K562 (cell line): ENCODE measurements around the gene LAMA2. TPM values are rescaled to one million over a fixed set of nuclear protein-coding genes. Genes with fewer than 3 reads are reported as not detected.
A peak's percentile ranks its signal among the peaks of the same experiment; 100 is the strongest.

Experiments
- ATF3 ChIP-seq, 2 experiments: fragments of 450-650 bp in 1 of 2; sonication (generic) in 1 of 2; formaldehyde crosslinking in 1 of 2; IDR thresholded peaks in 1 of 2; conservative IDR thresholded peaks in 1 of 2; 2 replicates each; pipeline versions ENCODE4 v1.6.1 to v1.8.1; 2016 to 2023; ENCODE audit warnings: mild to moderate bottlenecking in 2 of 2, moderate library complexity in 2 of 2, inconsistent platforms in 1 of 2, missing genetic modification reagents in 1 of 2
- BRF2 ChIP-seq: IDR thresholded peaks from 3 replicates; pipeline ENCODE4 v1.6.1; 2011; ENCODE audit warnings: borderline replicate concordance, mild to moderate bottlenecking; ENCODE audit not compliant: insufficient read length, insufficient read depth
- CBFA2T3 ChIP-seq: fragments of 450-650 bp; IDR thresholded peaks from 2 replicates; pipeline ENCODE4 v1.6.1; 2017
- CEBPB ChIP-seq: fragments of 450-650 bp; IDR thresholded peaks from 2 replicates; pipeline ENCODE4 v1.6.1; 2016; ENCODE audit warnings: missing genetic modification characterization, missing compliant biosample characterization
- ELF4 ChIP-seq: fragments of 450-650 bp; formaldehyde crosslinking; IDR thresholded peaks from 2 replicates; pipeline ENCODE4 v1.4.0; 2022; ENCODE audit warnings: missing genetic modification characterization
- FOS ChIP-seq: IDR thresholded peaks from 3 replicates; pipeline ENCODE4 v1.6.1; 2011; ENCODE audit not compliant: insufficient read length; ENCODE audit errors: extremely low read depth
- HDAC3 ChIP-seq: fragments of 450-650 bp; IDR thresholded peaks from 2 replicates; pipeline ENCODE4 v1.6.1; 2018; ENCODE audit warnings: borderline replicate concordance, mild to moderate bottlenecking, moderate library complexity; ENCODE audit not compliant: partially characterized antibody
- HDAC8 ChIP-seq: fragments of 450-650 bp; IDR thresholded peaks from 2 replicates; pipeline ENCODE4 v1.6.1; 2016; ENCODE audit warnings: mild to moderate bottlenecking, missing genetic modification characterization, moderate library complexity, missing compliant biosample characterization
- IFI16 ChIP-seq: fragments of 250-450 bp; sonication (Bioruptor Pico); IDR thresholded peaks from 2 replicates; pipeline ENCODE4 v2.1.2; 2022; ENCODE audit warnings: mild to moderate bottlenecking, inconsistent platforms
- MCM3 ChIP-seq: fragments of 450-650 bp; IDR thresholded peaks from 2 replicates; pipeline ENCODE4 v1.6.1; 2016
- MTA2 ChIP-seq: fragments of 450-650 bp; IDR thresholded peaks from 2 replicates; pipeline ENCODE4 v1.6.1; 2016; ENCODE audit warnings: low read depth
- MYNN ChIP-seq, 2 experiments: sonication (generic); formaldehyde crosslinking in 1 of 2; IDR thresholded peaks; 2 replicates each; pipeline versions ENCODE4 v1.5.0 to v1.6.1; 2016 to 2020; ENCODE audit warnings: antibody characterized with exemption in 1 of 2, missing genetic modification reagents in 1 of 2
- NR2C1 ChIP-seq, 2 experiments: fragments of 450-650 bp; IDR thresholded peaks; 2 replicates each; pipeline ENCODE4 v1.6.1; 2017; ENCODE audit warnings: mild to moderate bottlenecking in 2 of 2, antibody characterized with exemption in 1 of 2, inconsistent platforms in 1 of 2, missing compliant biosample characterization in 1 of 2, missing genetic modification characterization in 1 of 2
- POLR2AphosphoS2 ChIP-seq: IDR thresholded peaks from 2 replicates; pipeline ENCODE4 v1.6.1; 2012; ENCODE audit warnings: low read length, improper control_type of control experiment
- POLR2AphosphoS5 ChIP-seq: IDR thresholded peaks from 2 replicates; pipeline ENCODE4 v1.6.1; 2011; ENCODE audit warnings: mild to moderate bottlenecking, low read depth, low read length, moderate library complexity; ENCODE audit not compliant: control insufficient read depth, insufficient read depth
- PRDM10 ChIP-seq: fragments of 450-650 bp; IDR thresholded peaks from 2 replicates; pipeline ENCODE4 v1.6.1; 2018; ENCODE audit not compliant: partially characterized antibody
- SIX5 ChIP-seq, 2 experiments: IDR thresholded peaks; 2 replicates each; pipeline ENCODE4 v1.6.1; 2011; ENCODE audit warnings: low read length in 2 of 2, borderline replicate concordance in 1 of 2, low read depth in 1 of 2, mild to moderate bottlenecking in 1 of 2, moderate library complexity in 1 of 2; ENCODE audit not compliant: insufficient read depth in 1 of 2
- VEZF1 ChIP-seq: fragments of 200-800 bp; sonication (Bioruptor generic); IDR thresholded peaks from 2 replicates; pipeline ENCODE4 v1.6.1; 2017; ENCODE audit warnings: missing genetic modification characterization, missing compliant biosample characterization
- ZKSCAN1 ChIP-seq: fragments of 150-350 bp; IDR thresholded peaks from 2 replicates; pipeline ENCODE4 v1.6.1; 2016; ENCODE audit warnings: low read depth, low read length
- ZNF134 ChIP-seq: fragments of 250-450 bp; sonication (Bioruptor Pico); conservative IDR thresholded peaks from 2 replicates; pipeline ENCODE4 v1.4.0; 2020
- ZNF511 ChIP-seq: sonication (generic); formaldehyde crosslinking; IDR thresholded peaks from 2 replicates; pipeline ENCODE4 v1.8.0; 2022; ENCODE audit warnings: mild to moderate bottlenecking, missing genetic modification reagents
- ZNF695 ChIP-seq: fragments of 450-650 bp; formaldehyde crosslinking; IDR thresholded peaks from 2 replicates; pipeline ENCODE4 v1.4.0; 2020; ENCODE audit warnings: mild to moderate bottlenecking, moderate library complexity
- polyA plus RNA-seq, 8 experiments: library from polyadenylated mRNA; depleted of rRNA in 4 of 8; stranded (reverse) in 5 of 8; unstranded in 3 of 8; fragments of >200 nt; fragmentation: Nextera tagmentation in 2 of 8; fragmentation: Illumina TruSeq in 1 of 8; extraction: Ambion mirVana in 2 of 8; extraction: Trizol in 1 of 8; gene quantifications; 2 replicates each; pipeline versions ENCODE4 v1.2.1 to v1.2.3, GENCODE V29; 2011 to 2014; ENCODE audit warnings: inconsistent platforms in 1 of 8, missing spikeins in 1 of 8
- total RNA-seq, 7 experiments: library from RNA; depleted of rRNA in 6 of 7; stranded (reverse); fragments of >200 nt in 6 of 7; fragmentation: Illumina TruSeq in 2 of 7; extraction: Trizol in 2 of 7; gene quantifications; 2 replicates each; pipeline versions ENCODE4 v1.2.1 to v1.2.3, GENCODE V29; 2011 to 2021; ENCODE audit warnings: low replicate concordance in 1 of 7

LAMA2 gene
- total and polyA plus RNA-seq, 9 of the 15 experiments (the other 6 are each of a cell fraction or from before 2014, with no cell fraction given) = 0.04 to 1.5 (median 0.36) TPM

GRCh38 chr6:129440691-129441090, 557.8 kb downstream of the LAMA2 start (continued):
- TF ChIP-seq BRF2 (no peak), PRDM10 (no peak), HDAC3 (no peak), ZKSCAN1 (no peak), MYNN (IDR thresholded peaks at IDR 0.05) (no peak), MYNN (CRISPR knock-in tag; IDR thresholded peaks at IDR 0.05) (no peak), ZNF134 (CRISPR knock-in tag) (no peak), ATF3 (IDR thresholded peaks at IDR 0.05) (peak; percentile 56), ATF3 (CRISPR knock-in tag; conservative IDR thresholded peaks at IDR 0.05) (no peak), NR2C1 (IDR thresholded peaks at IDR 0.05) (no peak), NR2C1 (tag; IDR thresholded peaks at IDR 0.05) (no peak), POLR2AphosphoS2 (no peak), IFI16 (CRISPR knock-in tag) (no peak), FOS (no peak), CEBPB (tag) (no peak), VEZF1 (no peak), SIX5 (IDR thresholded peaks at IDR 0.05; ENCODE audit: borderline replicate concordance in 1 of 2, insufficient read depth in 1 of 2, low read depth in 1 of 2, low read length in 2 of 2) (no peak), ZNF695 (no peak), ELF4 (CRISPR knock-in tag) (no peak), HDAC8 (tag) (no peak), POLR2AphosphoS5 (0 out of 2 replicates have a peak, but pooled peaks have one; percentile 39), CBFA2T3 (peak; percentile 78), MCM3 (no peak), ZNF511 (CRISPR knock-in tag) (no peak), MTA2 (no peak)
